K562 (cell line): ENCODE results near the gene XPR1.

ENCODE experiments used
- BRD4 ChIP-seq: fragments of 200-600 bp; sonication (generic); IDR thresholded peaks from 2 replicates; pipeline ENCODE4 v1.6.1; 2017; ENCODE audit warnings: inconsistent platforms
- CBX8 ChIP-seq: fragments of 200-600 bp; sonication (generic); IDR thresholded peaks from 2 replicates; pipeline ENCODE4 v1.6.1; 2012; ENCODE audit warnings: borderline replicate concordance, mixed run types, low read depth, mild to moderate bottlenecking, moderate library complexity, mixed read lengths, low read length, control low read depth, inconsistent platforms; ENCODE audit not compliant: poor library complexity, severe bottlenecking; ENCODE audit errors: extremely low read depth
- EZH2 ChIP-seq: IDR thresholded peaks from 2 replicates; pipeline ENCODE4 v1.6.1; 2012; ENCODE audit warnings: low read depth, mild to moderate bottlenecking, inconsistent platforms, low read length, borderline replicate concordance
- GATAD2A ChIP-seq: fragments of 450-650 bp; IDR thresholded peaks from 2 replicates; pipeline ENCODE4 v1.6.1; 2017
- HCFC1 ChIP-seq: IDR thresholded peaks from 2 replicates; pipeline ENCODE4 v1.6.1; 2012; ENCODE audit warnings: low read depth, low read length, improper control_type of control experiment
- MCM2 ChIP-seq: fragments of 450-650 bp; IDR thresholded peaks from 2 replicates; pipeline ENCODE4 v1.6.1; 2017; ENCODE audit warnings: low read depth, mild to moderate bottlenecking
- U2AF1 ChIP-seq: fragments of 200-400 bp; formaldehyde crosslinking; optimal IDR thresholded peaks from 2 replicates; pipeline ENCODE3; 2017; ENCODE audit warnings: mild to moderate bottlenecking, low read depth, low read length, moderate library complexity
- ZC3H11A ChIP-seq: IDR thresholded peaks from 2 replicates; pipeline ENCODE4 v1.6.1; 2012; ENCODE audit warnings: low read depth, low read length, improper control_type of control experiment
- ZNF780A ChIP-seq: fragments of 250-450 bp; sonication (Bioruptor Pico); IDR thresholded peaks from 2 replicates; pipeline ENCODE4 v1.5.0; 2021; ENCODE audit warnings: mild to moderate bottlenecking
- TF ChIP-seq, protein P1 (sequence below): sonication (generic); formaldehyde crosslinking; IDR thresholded peaks from 2 replicates; pipeline ENCODE4 v1.8.1; 2023; ENCODE audit warnings: mild to moderate bottlenecking, missing genetic modification reagents
- TF ChIP-seq, protein P2 (sequence below), 3 experiments: IDR thresholded peaks in 2 of 3; conservative IDR thresholded peaks in 1 of 3; 2 replicates each; pipeline ENCODE4 v1.5.1; 2011 to 2012; ENCODE audit warnings: low read length in 3 of 3, mild to moderate bottlenecking in 3 of 3, control low read depth in 2 of 3, improper control_type of control experiment in 1 of 3, inconsistent platforms in 1 of 3, low read depth in 1 of 3, mixed read lengths in 1 of 3, moderate library complexity in 1 of 3; ENCODE audit not compliant: insufficient read depth in 2 of 3

DNA sequence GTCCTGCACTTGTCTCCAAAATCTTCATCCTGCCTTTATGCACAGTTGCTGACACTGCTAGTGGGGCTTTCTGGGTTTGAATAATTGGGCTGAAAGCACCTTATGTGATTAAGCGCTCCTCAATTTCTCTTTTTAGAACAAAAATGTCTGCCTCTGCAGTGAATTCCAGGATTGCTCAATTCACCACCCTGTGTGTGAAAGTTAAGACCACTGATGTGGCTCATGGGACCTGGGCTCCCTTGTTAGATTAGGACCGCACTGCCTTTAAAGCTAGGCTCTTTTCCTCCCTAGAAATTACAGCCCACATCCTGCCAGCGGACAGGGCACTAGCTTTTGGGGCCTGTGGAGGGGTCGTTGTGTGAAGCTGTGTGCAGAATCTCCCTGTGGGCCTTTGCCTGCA lies 299.7 kb downstream of the XPR1 start:
- TF ChIP-seq GATAD2A = no peak
- no peak for TF ChIP-seq EZH2
- TF ChIP-seq, protein P1, sequence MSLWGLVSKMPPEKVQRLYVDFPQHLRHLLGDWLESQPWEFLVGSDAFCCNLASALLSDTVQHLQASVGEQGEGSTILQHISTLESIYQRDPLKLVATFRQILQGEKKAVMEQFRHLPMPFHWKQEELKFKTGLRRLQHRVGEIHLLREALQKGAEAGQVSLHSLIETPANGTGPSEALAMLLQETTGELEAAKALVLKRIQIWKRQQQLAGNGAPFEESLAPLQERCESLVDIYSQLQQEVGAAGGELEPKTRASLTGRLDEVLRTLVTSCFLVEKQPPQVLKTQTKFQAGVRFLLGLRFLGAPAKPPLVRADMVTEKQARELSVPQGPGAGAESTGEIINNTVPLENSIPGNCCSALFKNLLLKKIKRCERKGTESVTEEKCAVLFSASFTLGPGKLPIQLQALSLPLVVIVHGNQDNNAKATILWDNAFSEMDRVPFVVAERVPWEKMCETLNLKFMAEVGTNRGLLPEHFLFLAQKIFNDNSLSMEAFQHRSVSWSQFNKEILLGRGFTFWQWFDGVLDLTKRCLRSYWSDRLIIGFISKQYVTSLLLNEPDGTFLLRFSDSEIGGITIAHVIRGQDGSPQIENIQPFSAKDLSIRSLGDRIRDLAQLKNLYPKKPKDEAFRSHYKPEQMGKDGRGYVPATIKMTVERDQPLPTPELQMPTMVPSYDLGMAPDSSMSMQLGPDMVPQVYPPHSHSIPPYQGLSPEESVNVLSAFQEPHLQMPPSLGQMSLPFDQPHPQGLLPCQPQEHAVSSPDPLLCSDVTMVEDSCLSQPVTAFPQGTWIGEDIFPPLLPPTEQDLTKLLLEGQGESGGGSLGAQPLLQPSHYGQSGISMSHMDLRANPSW = no peak
- no peak for TF ChIP-seq ZC3H11A
- no peak for TF ChIP-seq MCM2
- TF ChIP-seq CBX8 = no peak
- no peak for TF ChIP-seq U2AF1
- no peak for TF ChIP-seq ZNF780A (CRISPR knock-in tag)
- no peak for TF ChIP-seq HCFC1
- TF ChIP-seq, protein P2, sequence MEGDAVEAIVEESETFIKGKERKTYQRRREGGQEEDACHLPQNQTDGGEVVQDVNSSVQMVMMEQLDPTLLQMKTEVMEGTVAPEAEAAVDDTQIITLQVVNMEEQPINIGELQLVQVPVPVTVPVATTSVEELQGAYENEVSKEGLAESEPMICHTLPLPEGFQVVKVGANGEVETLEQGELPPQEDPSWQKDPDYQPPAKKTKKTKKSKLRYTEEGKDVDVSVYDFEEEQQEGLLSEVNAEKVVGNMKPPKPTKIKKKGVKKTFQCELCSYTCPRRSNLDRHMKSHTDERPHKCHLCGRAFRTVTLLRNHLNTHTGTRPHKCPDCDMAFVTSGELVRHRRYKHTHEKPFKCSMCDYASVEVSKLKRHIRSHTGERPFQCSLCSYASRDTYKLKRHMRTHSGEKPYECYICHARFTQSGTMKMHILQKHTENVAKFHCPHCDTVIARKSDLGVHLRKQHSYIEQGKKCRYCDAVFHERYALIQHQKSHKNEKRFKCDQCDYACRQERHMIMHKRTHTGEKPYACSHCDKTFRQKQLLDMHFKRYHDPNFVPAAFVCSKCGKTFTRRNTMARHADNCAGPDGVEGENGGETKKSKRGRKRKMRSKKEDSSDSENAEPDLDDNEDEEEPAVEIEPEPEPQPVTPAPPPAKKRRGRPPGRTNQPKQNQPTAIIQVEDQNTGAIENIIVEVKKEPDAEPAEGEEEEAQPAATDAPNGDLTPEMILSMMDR (IDR thresholded peaks at IDR 0.05 in 2 of 3, conservative IDR thresholded peaks at IDR 0.05 in 1 of 3; ENCODE audit: insufficient read depth in 2 of 3, low read depth in 1 of 3, low read length in 3 of 3) = no peak
- no peak for TF ChIP-seq BRD4
